Measurements from ENCODE around the gene NOL11.

GRCh38 chr17:67784364-67785121 is 66.8 kb downstream of the NOL11 start:
- no peak for TF ChIP-seq CTCF (IDR thresholded peaks at IDR 0.05)
- no peak for TF ChIP-seq POLR2AphosphoS5 (IDR thresholded peaks at IDR 0.05; ENCODE audit: insufficient read depth in 1 of 2, low read depth in 1 of 2)
- no peak for TF ChIP-seq POLR2A (IDR thresholded peaks at IDR 0.05)

Measured in vagina (tissue), 2 donors.